Glutamatergic neuron (in vitro differentiated cells): ENCODE data around the gene CDC34. TPM values are rescaled to one million over a fixed set of nuclear protein-coding genes. Genes with fewer than 3 reads are reported as not detected.

Experiments
- DNase-seq: peaks from one replicate; pipeline ENCODE4 v3.0.0; 2022
- H3K27ac Mint-ChIP-seq: one replicate; pipeline ENCODE4 v1.8.0; 2020; ENCODE audit warnings: mild to moderate bottlenecking, mixed read lengths, inconsistent platforms; ENCODE audit not compliant: unreplicated experiment
- H3K27me3 Mint-ChIP-seq: one replicate; pipeline ENCODE4 v1.8.0; 2020; ENCODE audit warnings: mild to moderate bottlenecking, moderate library complexity, mixed read lengths, inconsistent platforms; ENCODE audit not compliant: unreplicated experiment
- H3K36me3 Mint-ChIP-seq: one replicate; pipeline ENCODE4 v1.8.0; 2020; ENCODE audit warnings: mild to moderate bottlenecking, mixed read lengths, inconsistent platforms; ENCODE audit not compliant: unreplicated experiment
- H3K4me1 Mint-ChIP-seq: one replicate; pipeline ENCODE4 v1.8.0; 2020; ENCODE audit warnings: mild to moderate bottlenecking, low read depth, mixed read lengths, inconsistent platforms; ENCODE audit not compliant: unreplicated experiment
- H3K4me3 Mint-ChIP-seq: one replicate; pipeline ENCODE4 v1.8.0; 2020; ENCODE audit warnings: mild to moderate bottlenecking, mixed read lengths, inconsistent platforms; ENCODE audit not compliant: unreplicated experiment
- H3K9me3 Mint-ChIP-seq: one replicate; pipeline ENCODE4 v1.8.0; 2020; ENCODE audit warnings: mild to moderate bottlenecking, moderate library complexity, mixed read lengths, inconsistent platforms; ENCODE audit not compliant: unreplicated experiment
- CTCF ChIP-seq: fragments of 200-600 bp; sonication (generic); IDR thresholded peaks from one replicate; pipeline ENCODE4 v1.5.0; 2021; ENCODE audit not compliant: partially characterized antibody, unreplicated experiment
- total RNA-seq: library from RNA; stranded (reverse); fragmentation: NEBNext Ultra II Directional; extraction: Animal tissue kit (Norgen Biotek cat#: 25700); gene quantifications from one replicate; pipeline ENCODE4 v1.2.1, GENCODE V29; 2021; ENCODE audit not compliant: unreplicated experiment

Gene CDC34
- total RNA-seq, 1 donor from 2014 or later: 136 TPM

DNA sequence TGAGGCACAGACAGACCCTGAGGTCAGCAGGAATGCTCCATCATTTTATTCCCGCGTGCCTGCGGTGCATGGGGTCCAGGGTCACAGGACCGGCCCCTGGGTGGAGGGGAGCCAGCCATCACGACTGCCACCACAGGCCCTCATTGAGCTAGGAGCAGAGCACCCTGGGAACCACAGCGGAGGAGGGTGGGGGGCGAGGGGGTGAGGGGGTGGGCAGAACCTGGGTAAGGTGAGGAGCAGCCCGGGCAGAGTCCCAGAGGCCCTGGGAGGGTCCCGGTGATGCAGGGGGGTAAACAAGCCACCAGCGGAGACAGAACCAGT is 36.5 kb upstream of the CDC34 start:
- no peak for TF ChIP-seq CTCF
- H3K4me3 Mint-ChIP-seq: no peak overlapping the region
- H3K4me1 Mint-ChIP-seq: peaks cover 2% of the 10 kb centered on the region
- DNase-seq: no peak
- peaks cover 4% of the 10 kb centered on the region for H3K36me3 Mint-ChIP-seq
- H3K9me3 Mint-ChIP-seq: peaks cover 7% of the 10 kb centered on the region
- H3K27me3 Mint-ChIP-seq: peaks cover 16% of the 10 kb centered on the region
- no peak overlapping the region for H3K27ac Mint-ChIP-seq

GRCh38 chr19:495402-496111 is 36.0 kb upstream of the CDC34 start:
- peaks cover 6% of the 10 kb centered on the region for H3K9me3 Mint-ChIP-seq
- H3K4me3 Mint-ChIP-seq: no peak overlapping the region
- TF ChIP-seq CTCF: peak; percentile 94
- H3K27ac Mint-ChIP-seq: no peak overlapping the region
- peaks cover 14% of the 10 kb centered on the region for H3K27me3 Mint-ChIP-seq
- peaks cover 2% of the 10 kb centered on the region for H3K4me1 Mint-ChIP-seq
- H3K36me3 Mint-ChIP-seq: peaks cover 4% of the 10 kb centered on the region
- peak; percentile 79 for DNase-seq

- Mint-ChIP-seq H3K27ac (no peak within 1 kb of the TSS), H3K36me3 (peaks cover 4% of the 10 kb centered on the region), H3K9me3 (peaks cover 6% of the 10 kb centered on the region), H3K4me3 (no peak within 1 kb of the TSS), H3K27me3 (peaks cover 14% of the 10 kb centered on the region), H3K4me1 (peaks cover 2% of the 10 kb centered on the region)
- no peak for DNase-seq
- TF ChIP-seq CTCF: no peak
Observed at GRCh38 chr19:496112-496665, 35.4 kb upstream of the CDC34 start, which contains the start of gene MADCAM1. Gene MADCAM1 (plus strand): TSS chr19:496486. CDS start chr19:496500, 14 bp downstream.

DNA sequence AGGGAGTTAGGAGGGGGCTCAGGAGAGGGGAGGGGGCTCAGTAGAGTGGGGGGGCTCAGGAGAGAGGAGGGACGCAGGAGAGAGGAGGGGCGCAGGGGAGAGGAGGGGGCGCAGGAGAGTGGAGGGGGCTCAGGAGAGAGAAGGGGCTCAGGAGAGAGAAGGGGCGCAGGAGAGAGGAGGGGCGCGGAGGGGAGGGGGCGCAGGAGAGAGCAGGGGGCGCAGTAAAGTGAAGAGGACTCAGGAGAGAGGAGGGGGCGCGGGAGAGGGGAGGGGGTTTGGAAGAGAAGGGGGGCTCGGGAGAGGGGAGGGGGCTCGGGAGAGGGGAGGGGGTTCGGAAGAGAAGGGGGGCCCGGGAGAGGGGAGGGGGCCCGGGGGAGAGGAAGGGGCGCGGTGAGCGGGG is 34.6 kb upstream of the CDC34 start:
- Mint-ChIP-seq H3K9me3 (peaks cover 6% of the 10 kb centered on the region), H3K4me3 (no peak overlapping the region)
- no peak for DNase-seq

More for the DNA sequence above, 34.6 kb upstream of the CDC34 start:
- no peak for TF ChIP-seq CTCF
- peaks cover 2% of the 10 kb centered on the region for H3K4me1 Mint-ChIP-seq
- no peak overlapping the region for H3K27ac Mint-ChIP-seq
- H3K36me3 Mint-ChIP-seq: peaks cover 4% of the 10 kb centered on the region
- H3K27me3 Mint-ChIP-seq: peaks cover 14% of the 10 kb centered on the region
